MCF 10A (cell line): ENCODE measurements around the gene SRP14. TPM values are rescaled to one million over a fixed set of nuclear protein-coding genes. Genes with fewer than 3 reads are reported as not detected.
A peak's percentile ranks its signal among the peaks of the same experiment; 100 is the strongest.

ENCODE experiments used
- BruUV-seq: library from RNA; stranded (reverse); fragments of 400-500 nt; replicated peaks from 2 replicates; lab custom pipeline; 2021; lab: Mats Ljungman, UMichigan
- CTCF ChIA-PET: fragments of 300-600 bp; sonication (Branson Sonifier 250); formaldehyde crosslinking; extraction: SDS; loops from one replicate; lab custom pipeline; 2021; ENCODE audit warnings: antibody characterized with exemption, inconsistent platforms; lab: Yijun Ruan, JAX
- POLR2A ChIA-PET: fragments of 300-600, 350-650 bp; sonication (Branson Sonifier 250); formaldehyde crosslinking; extraction: SDS; loops from one replicate; lab custom pipeline; 2020; ENCODE audit warnings: antibody characterized with exemption, inconsistent platforms; lab: Yijun Ruan, JAX
- DNase-seq: peaks from one replicate; pipeline ENCODE4 v3.0.0-alpha.2; 2018; ENCODE audit not compliant: unreplicated experiment
- H3K27ac Mint-ChIP-seq: one replicate; pipeline ENCODE4 v1.8.0; 2022; ENCODE audit warnings: mild to moderate bottlenecking, low read depth, mixed read lengths; ENCODE audit not compliant: unreplicated experiment
- H3K27me3 Mint-ChIP-seq: one replicate; pipeline ENCODE4 v1.8.0; 2022; ENCODE audit warnings: mixed read lengths; ENCODE audit not compliant: insufficient read depth, unreplicated experiment
- H3K36me3 Mint-ChIP-seq: one replicate; pipeline ENCODE4 v1.8.0; 2022; ENCODE audit warnings: mild to moderate bottlenecking, moderate library complexity, mixed read lengths; ENCODE audit not compliant: insufficient read depth, unreplicated experiment
- H3K4me1 Mint-ChIP-seq: one replicate; pipeline ENCODE4 v1.8.0; 2022; ENCODE audit warnings: mixed read lengths; ENCODE audit not compliant: insufficient read depth, unreplicated experiment
- H3K4me3 Mint-ChIP-seq: one replicate; pipeline ENCODE4 v1.8.0; 2022; ENCODE audit warnings: mild to moderate bottlenecking, moderate library complexity, mixed read lengths; ENCODE audit not compliant: unreplicated experiment
- H3K9me3 Mint-ChIP-seq: one replicate; pipeline ENCODE4 v1.8.0; 2022; ENCODE audit warnings: mixed read lengths; ENCODE audit not compliant: unreplicated experiment
- CTCF ChIP-seq: fragments of 200-600 bp; IDR thresholded peaks from one replicate; pipeline ENCODE4 v1.8.0; 2022; ENCODE audit warnings: antibody characterized with exemption, mild to moderate bottlenecking; ENCODE audit not compliant: unreplicated experiment
- intact Hi-C: fragments of 100-400 bp; cut with micrococcal nuclease; formaldehyde crosslinking; loops from 2 replicates; pipeline ENCODE4 v1.14.1; 2022
- total RNA-seq: library from RNA; stranded (reverse); gene quantifications from 2 replicates; pipeline ENCODE4 v1.2.3, GENCODE V29; 2022

The SRP14 gene
- total RNA-seq, 1 experiment from 2014 or later: 165 TPM

DNA sequence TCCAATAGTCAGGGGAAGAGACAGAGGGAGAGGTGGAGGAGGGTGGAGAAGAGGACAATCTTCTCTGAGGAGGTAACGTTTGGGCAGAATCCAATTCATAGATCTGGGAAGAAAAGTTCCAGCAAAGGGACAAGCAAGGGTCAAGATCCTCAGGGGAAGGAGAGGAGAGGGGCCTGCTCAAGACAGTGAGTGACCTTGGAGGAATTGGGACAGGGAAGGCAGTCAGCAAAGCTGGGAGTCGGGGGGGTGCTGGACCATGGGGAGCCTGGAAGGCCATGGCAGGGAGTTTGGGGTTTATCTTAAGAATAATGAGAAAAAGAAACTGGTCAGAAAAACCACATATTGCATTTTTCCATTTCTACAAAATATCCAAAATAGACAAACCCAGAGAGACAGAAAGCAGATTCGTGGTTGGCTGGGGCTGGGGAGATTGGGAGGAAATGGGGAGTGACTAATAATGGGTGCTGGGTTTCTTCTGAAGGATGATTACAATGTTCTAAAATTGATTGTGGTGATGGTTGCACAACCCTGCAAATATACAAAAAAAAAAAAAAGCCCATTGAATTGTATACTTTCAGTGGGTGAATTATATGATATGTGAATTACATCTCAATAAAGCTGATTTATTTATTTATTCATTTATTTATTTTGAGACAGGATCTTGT is 19.6 kb upstream of the SRP14 start:
- H3K36me3 Mint-ChIP-seq: peaks cover 5% of the 10 kb centered on the region
- intact Hi-C loops: no loop called here
- DNase-seq: no peak
- no peaks in the 10 kb centered on the region for H3K9me3 Mint-ChIP-seq
- no TSS peak for BruUV-seq
- no peak for TF ChIP-seq CTCF
- peaks cover 28% of the 10 kb centered on the region for H3K4me1 Mint-ChIP-seq
- no peak overlapping the region for H3K27ac Mint-ChIP-seq
- POLR2A ChIA-PET: interaction anchor here (0.6 to 1.4 kb wide), 3 partner anchors 41 to 324 kb away, joined by 3 to 4 read pairs (median 3); partner anchors contain the start of gene BMF
- H3K4me3 Mint-ChIP-seq: no peak overlapping the region
- CTCF ChIA-PET: interaction anchor here (0.6 to 4.7 kb wide), 5 partner anchors 13 to 282 kb away, joined by 3 to 28 read pairs (median 3); no protein-coding TSS in a partner anchor
- H3K27me3 Mint-ChIP-seq: no peaks in the 10 kb centered on the region

- intact Hi-C loops: no loop called here
- H3K27me3 Mint-ChIP-seq: no peaks in the 10 kb centered on the region
- POLR2A ChIA-PET: interaction anchor here (0.5 to 2.2 kb wide), 8 partner anchors 9 to 62 kb away, joined by 3 to 8 read pairs (median 3); no protein-coding TSS in a partner anchor
- peaks cover 5% of the 10 kb centered on the region for H3K36me3 Mint-ChIP-seq
- no peaks in the 10 kb centered on the region for H3K9me3 Mint-ChIP-seq
- peak overlapping the region; percentile 73 for H3K27ac Mint-ChIP-seq
- no peak overlapping the region for H3K4me3 Mint-ChIP-seq
- CTCF ChIA-PET: interaction anchor here (0.6 to 4.7 kb wide), 8 partner anchors 10 to 1200 kb away, joined by 3 to 28 read pairs (median 4); no protein-coding TSS in a partner anchor
- TF ChIP-seq CTCF: no peak
- H3K4me1 Mint-ChIP-seq: peaks cover 31% of the 10 kb centered on the region
- DNase-seq: peak; percentile 62
- no TSS peak for BruUV-seq
Observed at GRCh38 chr15:40055576-40056293, 16.8 kb upstream of the SRP14 start.

GRCh38 chr15:40054855-40055575 is 16.0 kb upstream of the SRP14 start:
- Mint-ChIP-seq H3K36me3 (peaks cover 5% of the 10 kb centered on the region), H3K4me1 (peaks cover 38% of the 10 kb centered on the region), H3K9me3 (no peaks in the 10 kb centered on the region), H3K4me3 (no peak overlapping the region), H3K27ac (peak overlapping the region; percentile 73), H3K27me3 (no peaks in the 10 kb centered on the region)
- CTCF ChIA-PET: interaction anchor here (0.9 to 1.9 kb wide), 5 partner anchors 9 to 162 kb away, joined by 3 to 9 read pairs (median 5); no protein-coding TSS in a partner anchor
- no TSS peak for BruUV-seq
- POLR2A ChIA-PET: interaction anchor here (0.5 to 2.2 kb wide), 7 partner anchors 8 to 63 kb away, joined by 3 to 8 read pairs (median 3); no protein-coding TSS in a partner anchor
- intact Hi-C loops: no loop called here
- TF ChIP-seq CTCF: no peak
- DNase-seq: no peak
